ENCODE measurements around the gene DNAJC6. TPM values are rescaled to one million over a fixed set of nuclear protein-coding genes. Genes with fewer than 3 reads are reported as not detected.

DNAJC6 gene
- total and polyA plus RNA-seq, 2 of the 13 experiments (the other 11 are each of a cell fraction or from before 2014, with no cell fraction given): 1.0 to 1.6 TPM

- TF ChIP-seq, protein P1, sequence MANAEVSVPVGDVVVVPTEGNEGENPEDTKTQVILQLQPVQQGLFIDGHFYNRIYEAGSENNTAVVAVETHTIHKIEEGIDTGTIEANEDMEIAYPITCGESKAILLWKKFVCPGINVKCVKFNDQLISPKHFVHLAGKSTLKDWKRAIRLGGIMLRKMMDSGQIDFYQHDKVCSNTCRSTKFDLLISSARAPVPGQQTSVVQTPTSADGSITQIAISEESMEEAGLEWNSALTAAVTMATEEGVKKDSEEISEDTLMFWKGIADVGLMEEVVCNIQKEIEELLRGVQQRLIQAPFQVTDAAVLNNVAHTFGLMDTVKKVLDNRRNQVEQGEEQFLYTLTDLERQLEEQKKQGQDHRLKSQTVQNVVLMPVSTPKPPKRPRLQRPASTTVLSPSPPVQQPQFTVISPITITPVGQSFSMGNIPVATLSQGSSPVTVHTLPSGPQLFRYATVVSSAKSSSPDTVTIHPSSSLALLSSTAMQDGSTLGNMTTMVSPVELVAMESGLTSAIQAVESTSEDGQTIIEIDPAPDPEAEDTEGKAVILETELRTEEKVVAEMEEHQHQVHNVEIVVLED (CRISPR knock-in tag; IDR thresholded peaks at IDR 0.05; ENCODE audit: borderline replicate concordance): peak; percentile 57
- peak; percentile 80 for TF ChIP-seq HDAC1 (CRISPR knock-in tag; IDR thresholded peaks at IDR 0.05)
- TF ChIP-seq ZNF646 (CRISPR knock-in tag; IDR thresholded peaks at IDR 0.05): no peak
- no peak for TF ChIP-seq SNAPC2 (CRISPR knock-in tag; IDR thresholded peaks at IDR 0.05)
- no peak for TF ChIP-seq ZNF44 (CRISPR knock-in tag; IDR thresholded peaks at IDR 0.05)
- no peak for TF ChIP-seq MYNN (CRISPR knock-in tag; IDR thresholded peaks at IDR 0.05; ENCODE audit: low read depth)
- TF ChIP-seq ZNF512 (CRISPR knock-in tag; IDR thresholded peaks at IDR 0.05): 0 out of 2 replicates have a peak, but pooled peaks have one; percentile 42
- TF ChIP-seq GPBP1L1 (CRISPR knock-in tag; IDR thresholded peaks at IDR 0.05): no peak
- no peak for TF ChIP-seq GTF2F1 (IDR thresholded peaks at IDR 0.05; ENCODE audit: low read length)
- TF ChIP-seq, protein P2, sequence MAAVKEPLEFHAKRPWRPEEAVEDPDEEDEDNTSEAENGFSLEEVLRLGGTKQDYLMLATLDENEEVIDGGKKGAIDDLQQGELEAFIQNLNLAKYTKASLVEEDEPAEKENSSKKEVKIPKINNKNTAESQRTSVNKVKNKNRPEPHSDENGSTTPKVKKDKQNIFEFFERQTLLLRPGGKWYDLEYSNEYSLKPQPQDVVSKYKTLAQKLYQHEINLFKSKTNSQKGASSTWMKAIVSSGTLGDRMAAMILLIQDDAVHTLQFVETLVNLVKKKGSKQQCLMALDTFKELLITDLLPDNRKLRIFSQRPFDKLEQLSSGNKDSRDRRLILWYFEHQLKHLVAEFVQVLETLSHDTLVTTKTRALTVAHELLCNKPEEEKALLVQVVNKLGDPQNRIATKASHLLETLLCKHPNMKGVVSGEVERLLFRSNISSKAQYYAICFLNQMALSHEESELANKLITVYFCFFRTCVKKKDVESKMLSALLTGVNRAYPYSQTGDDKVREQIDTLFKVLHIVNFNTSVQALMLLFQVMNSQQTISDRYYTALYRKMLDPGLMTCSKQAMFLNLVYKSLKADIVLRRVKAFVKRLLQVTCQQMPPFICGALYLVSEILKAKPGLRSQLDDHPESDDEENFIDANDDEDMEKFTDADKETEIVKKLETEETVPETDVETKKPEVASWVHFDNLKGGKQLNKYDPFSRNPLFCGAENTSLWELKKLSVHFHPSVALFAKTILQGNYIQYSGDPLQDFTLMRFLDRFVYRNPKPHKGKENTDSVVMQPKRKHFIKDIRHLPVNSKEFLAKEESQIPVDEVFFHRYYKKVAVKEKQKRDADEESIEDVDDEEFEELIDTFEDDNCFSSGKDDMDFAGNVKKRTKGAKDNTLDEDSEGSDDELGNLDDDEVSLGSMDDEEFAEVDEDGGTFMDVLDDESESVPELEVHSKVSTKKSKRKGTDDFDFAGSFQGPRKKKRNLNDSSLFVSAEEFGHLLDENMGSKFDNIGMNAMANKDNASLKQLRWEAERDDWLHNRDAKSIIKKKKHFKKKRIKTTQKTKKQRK (IDR thresholded peaks at IDR 0.05; ENCODE audit: low read length): no peak
- no peak for TF ChIP-seq MZF1 (CRISPR knock-in tag; IDR thresholded peaks at IDR 0.05; ENCODE audit: borderline replicate concordance)
- TF ChIP-seq ARHGAP35 (CRISPR knock-in tag; IDR thresholded peaks at IDR 0.05; ENCODE audit: borderline replicate concordance): peak; percentile 69; the same call in 1 of the 2 replicates
- TF ChIP-seq GTF3A (CRISPR knock-in tag; conservative IDR thresholded peaks at IDR 0.05): no peak
These were observed 111.4 kb downstream of the DNAJC6 start, which contains the start of the genes LEPR and LEPROT (continued) for GRCh38 chr1:65420590-65421350.
